Measurements from ENCODE around the gene PDE9A.

- TF ChIP-seq FOXM1 (IDR thresholded peaks at IDR 0.05; ENCODE audit: borderline replicate concordance) (no peak), L3MBTL2 (conservative IDR thresholded peaks at IDR 0.05) (no peak), SUZ12 (IDR thresholded peaks at IDR 0.05) (no peak), SP1 (IDR thresholded peaks at IDR 0.05) (no peak), ELF4 (IDR thresholded peaks at IDR 0.05) (no peak), TARDBP (IDR thresholded peaks at IDR 0.05) (no peak), BHLHE40 (IDR thresholded peaks at IDR 0.05; ENCODE audit: borderline replicate concordance) (no peak), CTBP1 (IDR thresholded peaks at IDR 0.05; ENCODE audit: borderline replicate concordance) (no peak), FOXA1 (IDR thresholded peaks at IDR 0.05) (no peak), ARNT (IDR thresholded peaks at IDR 0.05) (no peak), HDGF (IDR thresholded peaks at IDR 0.05; ENCODE audit: borderline replicate concordance) (no peak)
These were observed 12.1 kb downstream of the PDE9A start for GRCh38 chr21:42665484-42665883.
